Loucy (cell line): ENCODE measurements around the gene HES2.

Experiments used
- H2AFZ ChIP-seq: fragments of 200-600 bp; sonication (generic); 2 replicates; pipeline ENCODE4 v1.6.0; 2016; ENCODE audit warnings: antibody characterized with exemption, mild to moderate bottlenecking, low read length, moderate library complexity
- H3F3A ChIP-seq: fragments of 200-600 bp; 2 replicates; pipeline ENCODE4 v1.6.0; 2016; ENCODE audit warnings: antibody characterized with exemption, low read depth, mild to moderate bottlenecking
- H3K27me3 ChIP-seq: fragments of 200-600 bp; sonication (generic); 2 replicates; pipeline ENCODE4 v1.6.1; 2014; ENCODE audit warnings: low read length, mild to moderate bottlenecking; ENCODE audit not compliant: insufficient read depth, poor library complexity, severe bottlenecking
- H3K36me3 ChIP-seq: fragments of 200-600 bp; sonication (generic); 2 replicates; pipeline ENCODE4 v1.6.1; 2016; ENCODE audit warnings: low read length; ENCODE audit not compliant: insufficient read depth
- H3K4me1 ChIP-seq: fragments of 200-600 bp; sonication (generic); 2 replicates; pipeline ENCODE4 v1.5.1; 2014; ENCODE audit warnings: low read length, mild to moderate bottlenecking; ENCODE audit not compliant: insufficient read depth, poor library complexity, severe bottlenecking
- H3K4me2 ChIP-seq: fragments of 200-600 bp; sonication (generic); 2 replicates; pipeline ENCODE4 v1.6.0; 2014; ENCODE audit warnings: antibody characterized with exemption, low read length, low read depth, mild to moderate bottlenecking; ENCODE audit not compliant: poor library complexity, severe bottlenecking
- H3K4me3 ChIP-seq: fragments of 200-600 bp; sonication (generic); 2 replicates; pipeline ENCODE4 v1.5.1; 2014; ENCODE audit warnings: low read length, mild to moderate bottlenecking, mixed read lengths; ENCODE audit not compliant: poor library complexity, severe bottlenecking
- H3K79me2 ChIP-seq: fragments of 200-600 bp; sonication (generic); 2 replicates; pipeline ENCODE4 v1.6.1; 2014; ENCODE audit warnings: low read length; ENCODE audit not compliant: insufficient read depth
- H3K9ac ChIP-seq: fragments of 200-600 bp; sonication (generic); 2 replicates; pipeline ENCODE4 v1.6.0; 2014; ENCODE audit warnings: mild to moderate bottlenecking, low read depth, low read length, moderate library complexity; ENCODE audit not compliant: poor library complexity, severe bottlenecking
- H3K9me2 ChIP-seq: fragments of 200-600 bp; sonication (generic); replicated peaks from 2 replicates; pipeline ENCODE4 v1.6.1; 2016; ENCODE audit warnings: low read depth, low read length, mixed read lengths
- H3K9me3 ChIP-seq: fragments of 200-600 bp; sonication (generic); 2 replicates; pipeline ENCODE4 v1.6.1; 2014; ENCODE audit warnings: mild to moderate bottlenecking, antibody characterized with exemption, low read length, low read depth; ENCODE audit not compliant: insufficient read depth
- H4K20me1 ChIP-seq: fragments of 200-600 bp; sonication (generic); 2 replicates; pipeline ENCODE4 v1.6.0; 2014; ENCODE audit warnings: antibody characterized with exemption, low read length, mild to moderate bottlenecking; ENCODE audit not compliant: insufficient read depth, poor library complexity, severe bottlenecking
- CTCF ChIP-seq: fragments of 200-600 bp; sonication (generic); conservative IDR thresholded peaks from 2 replicates; pipeline ENCODE4 v1.5.1; 2014; ENCODE audit warnings: mild to moderate bottlenecking, antibody characterized with exemption, low read length
- EZH2phosphoT487 ChIP-seq: fragments of 200-600 bp; IDR thresholded peaks from 2 replicates; pipeline ENCODE4 v1.6.1; 2018; ENCODE audit warnings: antibody characterized with exemption, mild to moderate bottlenecking, moderate library complexity, borderline replicate concordance

HES2 gene

GRCh38 chr1:6384135-6384534, 35.6 kb downstream of the HES2 start:
- peaks cover 5% of the 10 kb centered on the region for H3K4me1 ChIP-seq
- no peaks in the 10 kb centered on the region for H3K36me3 ChIP-seq
- peaks cover 13% of the 10 kb centered on the region for H4K20me1 ChIP-seq
- H3K79me2 ChIP-seq = peaks cover 81% of the 10 kb centered on the region
- H2AFZ ChIP-seq = no peak overlapping the region
- H3K27me3 ChIP-seq = no peaks in the 10 kb centered on the region
- no peak for TF ChIP-seq EZH2phosphoT487
- TF ChIP-seq CTCF = no peak
- no peak overlapping the region for H3K4me3 ChIP-seq
- H3K9ac ChIP-seq = no peak overlapping the region
- no peak overlapping the region for H3K4me2 ChIP-seq
- H3F3A ChIP-seq = no peaks in the 10 kb centered on the region
- no peaks in the 10 kb centered on the region for H3K9me2 ChIP-seq
- H3K9me3 ChIP-seq = no peaks in the 10 kb centered on the region

GRCh38 chr1:6380037-6380436, 39.7 kb downstream of the HES2 start:
- H3F3A ChIP-seq = no peaks in the 10 kb centered on the region
- H3K9ac ChIP-seq = no peak overlapping the region
- no peak overlapping the region for H3K4me2 ChIP-seq
- H3K27me3 ChIP-seq = no peaks in the 10 kb centered on the region
- no peak for TF ChIP-seq CTCF
- TF ChIP-seq EZH2phosphoT487 = no peak
- no peaks in the 10 kb centered on the region for H3K9me2 ChIP-seq
- peaks cover 2% of the 10 kb centered on the region for H3K4me1 ChIP-seq
- H3K36me3 ChIP-seq = no peaks in the 10 kb centered on the region
- H2AFZ ChIP-seq = no peak overlapping the region
- no peak overlapping the region for H3K4me3 ChIP-seq
- peaks cover 63% of the 10 kb centered on the region for H3K79me2 ChIP-seq
- H4K20me1 ChIP-seq = peaks cover 3% of the 10 kb centered on the region
- H3K9me3 ChIP-seq = no peaks in the 10 kb centered on the region

GRCh38 chr1:6378096-6378746, 41.5 kb downstream of the HES2 start:
- no peak overlapping the region for H3K9ac ChIP-seq
- H4K20me1 ChIP-seq = peaks cover 6% of the 10 kb centered on the region
- H3K36me3 ChIP-seq = no peaks in the 10 kb centered on the region
- no peaks in the 10 kb centered on the region for H3K9me3 ChIP-seq
- TF ChIP-seq CTCF (peak; percentile 42; the same call in 1 of the 2 replicates), EZH2phosphoT487 (no peak)
- H2AFZ ChIP-seq = no peak overlapping the region
- no peak overlapping the region for H3K4me3 ChIP-seq
- H3F3A ChIP-seq = no peaks in the 10 kb centered on the region
- peaks cover 58% of the 10 kb centered on the region for H3K79me2 ChIP-seq
- no peaks in the 10 kb centered on the region for H3K27me3 ChIP-seq
- no peak overlapping the region for H3K4me2 ChIP-seq
- H3K9me2 ChIP-seq = no peaks in the 10 kb centered on the region
- H3K4me1 ChIP-seq = peaks cover 2% of the 10 kb centered on the region
